GM19351 (cell line): Measurements from ENCODE around the gene CTNND2.

Experiments
- ATAC-seq: cut with Tn5 transposase; IDR thresholded peaks from one replicate; pipeline ENCODE4 v1.9.1; 2021; ENCODE audit warnings: mild to moderate bottlenecking, moderate library complexity; ENCODE audit not compliant: unreplicated experiment

The CTNND2 gene

GRCh38 chr5:11599499-11599898 is 304.7 kb downstream of the CTNND2 start:
- ATAC-seq = no peak

- no peak for ATAC-seq
These were observed 307.6 kb downstream of the CTNND2 start for GRCh38 chr5:11596657-11597071.

- no peak for ATAC-seq
These were observed 308.1 kb downstream of the CTNND2 start for GRCh38 chr5:11596185-11596584.

- no peak for ATAC-seq
These were observed 309.2 kb downstream of the CTNND2 start for GRCh38 chr5:11595045-11595444.

GRCh38 chr5:11594021-11594420 is 310.2 kb downstream of the CTNND2 start:
- ATAC-seq = no peak

GRCh38 chr5:11590475-11590874 is 313.8 kb downstream of the CTNND2 start:
- no peak for ATAC-seq

GRCh38 chr5:11588803-11589202 is 315.4 kb downstream of the CTNND2 start:
- ATAC-seq = no peak

- ATAC-seq = no peak
These were observed 320.2 kb downstream of the CTNND2 start for GRCh38 chr5:11584017-11584416.

- no peak for ATAC-seq
These were observed 324.9 kb downstream of the CTNND2 start for GRCh38 chr5:11579351-11579750.

- ATAC-seq = no peak
These were observed 329.5 kb downstream of the CTNND2 start for GRCh38 chr5:11574787-11575186.

GRCh38 chr5:11573140-11573992 is 330.9 kb downstream of the CTNND2 start:
- no peak for ATAC-seq

- no peak for ATAC-seq
These were observed 339.5 kb downstream of the CTNND2 start for GRCh38 chr5:11564706-11565105.

GRCh38 chr5:11563822-11564221 is 340.4 kb downstream of the CTNND2 start:
- no peak for ATAC-seq

- no peak for ATAC-seq
These were observed 343.1 kb downstream of the CTNND2 start for GRCh38 chr5:11560915-11561697.

GRCh38 chr5:11557063-11557462 is 347.2 kb downstream of the CTNND2 start:
- no peak for ATAC-seq

GRCh38 chr5:11555171-11555570 is 349.1 kb downstream of the CTNND2 start:
- no peak for ATAC-seq

- ATAC-seq = no peak
These were observed 356.5 kb downstream of the CTNND2 start for GRCh38 chr5:11547730-11548129.

- ATAC-seq = no peak
These were observed 357.1 kb downstream of the CTNND2 start for GRCh38 chr5:11547140-11547539.

GRCh38 chr5:11540112-11540511 is 364.1 kb downstream of the CTNND2 start:
- ATAC-seq = no peak

- no peak for ATAC-seq
These were observed 372.3 kb downstream of the CTNND2 start for GRCh38 chr5:11531811-11532555.

GRCh38 chr5:11528720-11529119 is 375.5 kb downstream of the CTNND2 start:
- ATAC-seq = no peak
